ENCODE measurements around the gene PXK.
"Not testable (repeated sequence)": the region's sequence is repeated elsewhere in the genome, so short reads cannot be mapped to it uniquely, and the experiment has no call there.

Gene PXK

DNA sequence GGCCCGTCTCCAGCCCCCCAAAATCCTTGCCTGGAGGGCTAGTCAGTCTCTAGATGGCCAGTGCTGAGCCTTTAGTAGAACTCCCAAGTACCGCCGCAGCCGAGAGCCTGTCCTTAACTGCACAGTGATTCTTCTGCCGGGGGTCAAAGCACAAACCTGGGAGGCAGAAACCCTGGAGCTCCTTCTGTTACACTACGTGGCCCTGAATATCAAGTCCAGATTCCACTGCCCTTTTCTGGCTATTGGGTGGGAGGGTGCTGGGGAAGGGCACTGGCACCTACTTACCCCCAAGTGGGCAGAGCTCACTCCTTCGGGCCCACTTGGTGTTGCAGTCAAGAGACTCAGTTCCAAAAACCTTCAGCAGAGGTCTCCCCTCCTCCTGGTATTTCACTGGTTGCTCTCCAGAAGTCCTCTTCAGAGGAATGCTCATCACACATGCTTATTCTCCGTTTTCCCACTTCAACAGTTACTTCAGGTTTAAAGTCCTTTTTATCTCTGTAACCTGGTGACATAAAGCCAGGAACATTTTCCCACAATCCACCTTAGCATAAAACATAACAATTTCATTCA is 90.1 kb downstream of the PXK start:
- DNase-seq, result no peak

DNA sequence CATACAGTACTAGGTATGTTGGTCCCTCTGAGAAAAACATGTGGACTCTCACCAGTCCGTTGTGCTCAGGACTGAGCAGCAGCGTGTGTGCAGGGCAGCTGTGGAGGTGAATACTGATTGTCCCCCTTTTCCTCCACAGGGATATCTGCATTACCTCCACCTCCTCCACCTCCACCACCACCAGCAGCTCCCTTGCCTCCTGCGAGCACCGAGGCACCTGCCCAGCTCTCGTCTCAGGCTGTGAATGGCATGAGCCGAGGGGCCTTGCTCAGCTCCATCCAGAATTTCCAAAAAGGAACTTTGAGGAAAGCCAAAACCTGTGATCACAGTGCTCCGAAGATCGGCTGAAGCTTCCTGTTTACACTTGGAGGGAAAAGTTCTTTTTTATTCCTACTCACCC is 91.9 kb downstream of the PXK start:
- no peak for DNase-seq

DNA sequence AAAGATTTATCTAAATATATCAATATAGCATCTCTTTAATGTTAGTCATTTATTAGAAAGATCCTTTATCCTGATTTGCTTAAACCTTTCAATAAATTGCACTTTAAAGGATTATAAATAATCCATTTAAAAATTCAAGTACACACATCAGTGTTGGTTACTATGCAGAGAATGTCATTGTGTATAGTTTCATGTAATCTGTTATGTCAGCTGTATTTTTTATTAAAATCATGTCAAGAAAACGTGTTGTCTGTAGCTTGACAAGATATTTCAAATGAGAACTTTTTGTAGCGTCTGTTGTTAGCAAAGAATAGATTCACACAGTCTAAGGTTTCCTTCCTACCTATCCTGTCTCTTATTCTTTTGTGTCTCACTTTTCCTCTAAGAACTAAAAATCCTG is 93.1 kb downstream of the PXK start:
- no peak for DNase-seq

DNA sequence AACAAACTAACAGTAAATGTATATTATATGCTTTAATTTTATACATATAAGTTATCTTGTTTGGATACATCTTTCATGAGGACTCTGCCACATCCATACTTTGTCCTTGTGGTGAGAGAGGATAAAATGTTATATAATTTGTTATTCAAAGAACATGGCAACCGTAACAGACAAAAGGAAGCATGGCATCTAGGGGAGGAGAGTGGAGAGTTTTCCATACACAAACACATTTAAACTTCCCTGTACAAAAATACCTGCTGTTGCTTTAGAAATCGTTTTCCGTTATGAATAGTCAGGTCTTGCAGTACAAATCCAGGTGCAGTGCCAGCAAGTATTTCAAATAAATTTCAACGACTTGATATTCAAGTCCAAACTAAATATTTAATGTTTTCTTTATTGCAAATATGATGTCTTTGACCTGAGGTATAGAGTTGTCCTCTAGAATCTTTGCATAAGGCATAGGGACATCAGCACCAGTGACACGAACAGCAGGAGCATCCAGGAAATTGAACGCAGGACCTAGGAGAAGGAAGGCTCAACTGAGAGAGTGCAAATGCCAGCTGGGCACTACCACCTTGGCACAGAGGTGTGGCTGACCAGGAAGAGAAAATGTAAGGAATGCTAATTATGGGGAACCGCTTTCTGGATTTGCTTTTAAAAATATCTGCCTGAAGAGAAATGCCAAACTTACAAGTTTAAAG is 95.1 kb downstream of the PXK start:
- no peak for DNase-seq

DNA sequence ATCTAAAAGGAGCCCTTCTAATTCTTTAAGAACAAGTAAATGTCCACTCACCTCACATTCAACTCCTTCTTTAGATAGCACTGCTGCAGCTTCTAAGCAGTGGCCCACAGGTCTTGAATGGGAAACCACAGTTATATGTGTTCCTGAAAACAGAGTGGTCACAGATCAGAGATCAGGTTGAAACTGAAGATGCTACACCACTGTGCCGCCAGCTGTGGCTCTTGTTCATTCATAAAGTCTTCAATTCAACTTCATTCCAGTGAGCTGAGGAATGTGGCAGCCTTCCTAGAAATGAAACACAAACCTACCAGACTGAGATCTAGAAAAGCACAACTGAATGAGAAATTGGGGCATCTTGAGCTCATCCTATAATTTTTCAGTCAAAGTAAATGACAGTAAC is 97.0 kb downstream of the PXK start:
- DNase-seq, result no peak

DNA sequence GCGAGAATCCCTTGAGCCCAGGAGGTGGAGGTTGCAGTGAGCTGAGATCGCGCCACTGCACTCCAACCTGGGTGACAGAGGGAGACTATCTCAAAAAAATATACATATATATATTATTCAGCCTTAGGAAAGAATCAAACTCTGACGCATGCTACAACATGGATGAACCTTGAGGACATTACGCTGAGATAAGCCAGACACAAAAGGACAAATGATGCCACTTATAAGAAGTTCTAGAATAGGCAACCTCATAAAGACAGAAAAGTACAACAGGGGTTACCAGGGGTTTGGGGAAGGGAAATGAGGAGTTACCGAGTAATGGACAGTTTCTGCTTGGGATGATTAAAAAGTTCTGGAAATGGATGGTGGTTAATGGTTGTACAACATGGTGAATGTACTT is 100.2 kb downstream of the PXK start:
- no peak for DNase-seq

DNA sequence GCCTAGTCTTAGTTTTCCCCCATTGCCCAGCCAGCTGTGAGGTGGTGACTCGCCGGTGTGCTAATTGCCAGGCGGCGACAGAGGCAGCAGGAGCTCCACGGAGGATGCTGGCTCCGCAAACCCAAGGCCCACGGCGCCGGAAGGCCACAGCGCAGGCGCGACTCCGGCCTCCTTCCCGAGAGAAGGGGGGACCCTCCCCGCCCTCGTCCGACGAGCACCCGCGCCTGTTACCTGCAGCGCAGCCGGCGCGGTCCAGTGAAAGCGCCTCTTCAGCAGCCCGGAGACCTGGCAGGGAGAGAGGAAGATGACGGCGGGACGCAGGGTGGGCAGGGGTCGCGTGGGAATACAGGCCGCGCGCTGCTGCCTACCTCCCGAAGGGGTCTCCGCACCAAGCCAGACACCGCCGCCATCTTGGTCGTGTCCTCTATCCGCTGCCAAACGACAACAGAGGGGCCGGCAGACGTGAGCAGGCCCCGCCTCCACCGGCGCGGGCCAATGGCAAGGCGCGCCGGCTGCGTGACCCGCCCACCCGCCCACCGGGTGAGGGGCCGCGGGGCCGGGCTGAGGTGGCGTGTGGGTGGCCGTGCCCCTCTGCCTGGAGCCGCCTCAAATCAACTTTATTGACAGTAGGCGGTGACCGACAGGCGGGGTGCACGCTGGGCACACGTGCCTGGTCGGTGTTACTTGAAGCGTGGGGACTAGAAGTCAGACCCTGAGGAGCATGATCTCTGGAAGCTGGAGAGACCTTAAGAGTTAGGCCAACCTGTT is 100.9 kb downstream of the PXK start, which contains the start of gene PDHB:
PDHB (minus strand) TSS at position 433 of the 768 bp plus-strand sequence; CDS start at position 410, 23 bp downstream.
- DNase-seq, result peak; percentile 80 to 85 (median 84)

DNA sequence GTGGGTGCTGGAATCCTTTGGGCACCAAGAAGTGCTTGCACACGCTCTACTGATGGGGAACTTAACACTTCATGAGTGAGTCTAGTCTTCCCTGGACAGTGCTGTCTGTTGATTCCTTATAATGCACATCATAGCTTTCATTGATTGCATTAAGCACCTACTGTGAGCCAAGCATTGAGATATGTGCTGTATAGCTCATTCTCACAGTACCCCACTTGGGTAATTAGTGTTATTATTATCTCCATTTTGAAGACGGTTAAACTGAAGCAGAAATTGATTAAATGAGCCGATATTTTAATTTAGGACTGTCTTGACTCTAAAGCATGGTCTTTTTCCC is 101.4 kb downstream of the PXK start:
- DNase-seq, result no peak

DNA sequence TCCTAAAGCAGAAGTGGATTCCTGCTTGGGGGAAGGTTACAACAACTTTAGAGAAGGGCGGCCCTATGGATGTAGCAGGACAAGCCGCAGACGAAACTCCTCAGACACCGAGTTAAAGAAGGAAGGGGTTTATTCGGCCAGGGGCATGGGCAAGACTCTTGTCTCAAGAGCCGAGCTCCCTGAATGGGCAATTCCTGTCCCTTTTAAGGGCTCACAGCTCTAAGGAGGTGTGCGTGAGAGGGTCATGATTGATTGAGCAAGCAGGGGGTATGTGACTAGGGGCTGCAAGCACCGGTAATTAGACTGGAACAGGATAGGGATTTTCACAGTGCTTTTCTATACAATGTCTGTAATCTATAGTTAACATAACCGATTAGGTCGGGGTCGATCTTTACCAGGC is 101.8 kb downstream of the PXK start:
- DNase-seq, result no peak

DNA sequence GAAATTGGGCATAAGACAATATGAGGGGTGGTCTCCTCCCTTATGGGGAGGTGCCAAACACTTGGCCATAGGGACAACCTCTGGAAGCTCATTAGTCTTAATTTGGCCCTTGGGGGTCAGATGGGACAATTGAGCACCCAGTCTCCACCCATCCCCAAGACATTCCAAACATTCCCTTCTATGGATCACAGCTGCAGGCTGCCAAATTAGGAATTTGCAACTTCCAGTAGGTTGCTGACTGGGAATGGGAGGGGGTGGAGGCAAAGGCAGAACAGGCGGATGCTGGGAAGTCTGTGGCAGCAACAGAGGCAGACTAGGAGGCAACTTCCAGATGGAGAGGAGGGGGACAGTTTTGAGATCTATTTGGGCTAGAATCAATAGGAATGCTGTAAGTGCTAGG is 102.3 kb downstream of the PXK start:
- no peak for DNase-seq

DNA sequence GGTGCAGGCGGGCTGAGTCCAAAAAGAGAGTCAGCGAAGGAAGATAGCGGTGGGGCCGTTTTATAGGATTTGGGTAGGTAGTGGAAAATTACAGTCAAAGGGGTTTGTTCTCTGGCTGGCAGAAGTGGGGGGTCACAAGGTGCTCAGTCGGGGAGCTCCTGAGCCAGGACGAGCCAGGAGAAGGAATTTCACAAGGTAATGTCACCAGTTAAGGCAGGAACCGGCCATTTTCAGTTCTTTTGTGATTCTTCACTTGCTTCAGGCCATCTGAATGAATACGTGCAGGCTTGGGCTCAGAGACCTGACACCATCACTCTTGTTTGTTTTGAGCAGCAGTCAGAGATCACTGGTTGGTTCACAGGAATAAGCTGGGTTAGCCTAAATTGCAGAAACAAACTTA is 104.6 kb downstream of the PXK start:
- not testable (repeated sequence) for DNase-seq

DNA sequence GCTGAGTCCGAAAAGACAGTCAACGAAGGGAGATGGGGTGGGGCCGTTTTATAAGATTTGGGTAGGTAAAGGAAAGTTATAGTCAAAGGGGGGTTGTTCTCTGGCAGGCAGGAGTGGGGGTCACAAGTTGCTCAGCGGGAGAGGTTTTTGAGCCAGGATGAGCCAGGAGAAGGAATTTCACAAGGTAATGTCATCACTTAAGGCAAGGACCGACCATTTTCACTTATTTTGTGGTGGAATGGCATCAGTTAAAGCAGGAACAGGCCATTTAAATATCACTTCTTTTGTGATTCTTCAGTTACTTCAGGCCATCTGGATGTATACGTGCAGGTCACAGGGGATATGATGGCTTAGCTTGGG is 108.3 kb downstream of the PXK start:
- not testable (repeated sequence) for DNase-seq

DNA sequence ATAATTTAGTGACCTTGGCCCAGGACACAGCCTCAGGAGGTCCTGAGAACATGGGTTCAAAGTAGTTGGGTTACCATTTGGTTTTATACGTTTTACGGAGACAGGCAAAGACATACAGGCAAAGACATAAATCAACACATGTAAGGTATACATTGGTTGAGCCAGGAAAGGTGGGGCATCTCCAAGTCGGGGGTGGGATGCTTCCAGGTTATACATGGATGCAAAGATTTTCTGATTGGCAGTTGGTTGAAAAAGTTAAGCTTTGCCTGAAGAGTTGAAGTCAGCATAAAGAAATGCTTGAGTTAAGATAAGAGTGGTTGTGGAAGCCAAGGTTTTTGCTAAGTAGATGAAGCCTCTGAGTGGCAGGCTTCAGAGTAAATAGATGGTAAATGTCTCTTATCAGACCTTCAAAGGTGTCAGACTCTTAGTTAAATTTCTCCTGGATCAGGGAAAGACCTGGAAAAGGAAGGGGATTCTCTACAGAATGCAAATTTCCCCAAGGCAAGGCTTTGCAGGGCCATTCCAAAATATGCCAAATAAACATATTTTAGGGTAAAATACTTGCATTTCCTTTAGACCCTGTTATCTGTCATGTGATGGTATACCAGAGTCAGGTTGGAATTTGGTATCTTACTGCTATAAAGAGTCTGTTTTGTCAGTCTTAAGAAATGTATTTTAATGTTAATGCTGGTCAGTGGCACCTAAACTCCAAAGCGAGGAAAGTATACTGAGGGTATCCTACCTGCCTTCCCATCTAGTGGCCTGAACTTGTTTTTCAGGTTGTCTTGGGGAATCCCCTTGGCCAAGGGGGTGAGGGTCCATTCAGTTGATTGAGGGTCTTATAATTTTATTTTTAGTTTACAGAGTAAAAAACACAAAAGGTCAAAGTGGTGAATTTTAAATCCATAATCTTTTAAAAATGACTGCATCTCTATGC is 109.1 kb downstream of the PXK start:
- no peak for DNase-seq

DNA sequence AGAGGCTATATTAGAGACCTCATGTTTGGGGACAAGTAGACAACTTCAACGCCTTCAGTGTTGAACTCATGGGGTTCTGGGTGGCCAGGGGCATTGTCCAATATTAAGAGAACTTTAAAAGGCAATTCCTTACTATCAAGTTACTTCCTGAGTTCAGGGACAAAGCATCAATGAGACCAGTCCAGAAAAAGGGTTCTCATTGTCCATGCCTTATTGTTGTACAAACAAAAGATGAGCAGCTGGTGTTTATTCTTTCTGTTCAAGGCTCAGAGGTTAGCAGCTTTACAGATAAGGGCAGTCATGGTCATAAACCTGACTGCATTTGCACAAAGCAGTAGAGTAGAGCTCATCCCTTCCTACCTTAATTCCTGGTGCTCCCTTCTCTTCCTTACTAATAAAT is 119.5 kb downstream of the PXK start:
- no peak for DNase-seq

DNA sequence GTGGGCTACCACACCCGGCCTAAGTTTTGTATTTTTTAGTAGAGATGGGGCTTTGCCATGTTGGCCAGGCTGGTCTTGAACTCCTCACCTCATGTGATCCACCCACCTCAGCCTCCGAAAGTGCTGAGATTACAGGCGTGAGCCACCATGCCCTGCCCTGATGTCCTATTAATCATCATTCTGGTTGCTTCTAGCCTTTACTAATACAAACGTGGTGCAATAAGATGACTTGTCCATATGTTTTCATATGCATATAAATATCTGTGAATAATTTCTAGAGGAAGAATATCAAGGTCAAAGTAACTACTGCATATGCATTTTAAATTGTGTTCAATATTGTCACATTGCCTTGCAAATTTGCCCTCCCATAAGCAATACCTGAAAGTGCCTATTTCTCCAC is 126.5 kb downstream of the PXK start:
- DNase-seq, result no peak

DNA sequence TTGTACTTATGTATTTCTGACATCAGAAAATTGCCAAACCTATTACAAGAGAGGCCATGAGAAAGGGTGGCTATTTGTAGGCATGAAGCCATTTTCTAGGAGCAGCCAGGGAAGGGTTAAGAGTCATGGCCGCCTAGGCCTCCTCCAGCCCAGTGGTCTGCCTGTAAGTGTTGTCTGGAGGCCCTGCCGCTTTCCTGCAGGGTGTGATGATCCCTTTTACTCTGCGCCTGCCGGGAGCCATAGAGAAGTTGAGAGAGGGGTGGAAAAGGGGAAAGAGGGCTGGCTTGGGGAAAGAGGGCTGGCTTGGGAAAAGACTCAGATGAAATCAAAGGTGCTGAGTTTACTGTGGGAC is 130.1 kb downstream of the PXK start:
- DNase-seq, result no peak

DNA sequence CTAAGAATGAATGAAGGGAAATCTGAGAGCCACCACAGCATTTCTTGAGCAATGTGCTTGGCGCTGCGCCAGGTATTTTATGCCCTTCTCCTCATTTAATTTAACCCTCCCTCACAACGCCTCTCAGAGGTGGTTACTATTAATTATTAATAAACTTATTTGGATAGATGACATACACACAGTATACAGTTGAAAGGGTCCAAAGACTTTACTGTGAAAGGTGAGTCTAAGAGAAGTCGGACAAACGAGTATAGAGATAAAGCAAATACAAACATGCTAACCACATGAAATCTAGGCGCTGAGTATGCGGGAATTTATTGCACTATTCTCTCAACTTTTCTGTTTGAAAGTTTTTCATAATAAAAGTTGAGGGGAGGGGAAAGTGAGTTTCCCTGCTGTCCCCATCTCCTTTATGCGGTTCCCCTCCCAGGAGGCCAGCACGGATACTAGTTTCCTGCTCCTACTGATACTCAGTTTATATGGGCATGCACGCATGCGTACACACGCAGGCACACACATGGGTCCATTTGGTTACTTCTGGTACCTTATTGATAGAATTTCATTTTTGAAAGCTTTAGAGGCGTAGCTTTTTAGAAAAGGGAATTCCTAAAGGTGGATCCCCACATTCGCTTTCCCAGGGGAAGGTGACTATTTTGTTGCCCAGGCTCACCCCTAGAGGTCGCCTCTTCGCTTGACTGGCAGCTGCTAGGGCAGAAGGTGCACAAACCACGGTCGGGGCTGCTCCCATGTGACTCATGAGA is 130.7 kb downstream of the PXK start:
- peak; percentile 17 to 61 (median 44) for DNase-seq

DNA sequence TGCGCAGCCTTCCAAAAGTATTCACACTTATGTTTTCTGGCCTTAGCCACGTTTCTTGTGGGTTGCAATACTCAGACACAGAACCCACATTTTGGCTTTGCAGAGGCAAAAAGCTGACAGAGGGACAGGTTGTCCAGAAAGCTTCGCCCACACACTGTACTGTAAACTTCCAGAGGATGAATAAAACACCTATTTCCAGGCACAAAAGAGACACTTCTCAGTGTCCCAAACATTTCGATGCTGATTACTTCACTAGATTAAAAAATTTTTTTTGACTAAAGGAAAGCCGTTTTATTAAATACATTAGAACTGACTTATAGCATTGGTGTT is 131.2 kb downstream of the PXK start:
- DNase-seq, result no peak

DNA sequence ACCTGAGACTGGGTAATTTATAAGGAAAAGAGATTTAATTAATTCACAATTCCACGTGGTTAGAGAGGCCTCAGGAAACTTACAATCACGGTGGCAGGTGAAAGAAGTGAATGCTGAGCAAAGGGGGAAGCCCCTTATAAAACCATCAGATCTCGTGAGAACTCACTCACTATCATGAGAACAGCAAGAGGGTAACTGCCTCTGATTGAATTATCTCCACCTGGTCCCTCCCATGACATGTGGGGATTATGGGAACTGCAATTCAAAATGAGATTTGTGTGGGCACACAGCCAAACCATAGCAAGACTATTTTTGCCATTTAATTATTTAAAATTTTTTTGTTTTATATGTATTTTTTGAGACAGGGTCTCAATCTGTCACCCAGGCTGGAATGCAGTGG is 132.2 kb downstream of the PXK start:
- DNase-seq, result no peak

DNA sequence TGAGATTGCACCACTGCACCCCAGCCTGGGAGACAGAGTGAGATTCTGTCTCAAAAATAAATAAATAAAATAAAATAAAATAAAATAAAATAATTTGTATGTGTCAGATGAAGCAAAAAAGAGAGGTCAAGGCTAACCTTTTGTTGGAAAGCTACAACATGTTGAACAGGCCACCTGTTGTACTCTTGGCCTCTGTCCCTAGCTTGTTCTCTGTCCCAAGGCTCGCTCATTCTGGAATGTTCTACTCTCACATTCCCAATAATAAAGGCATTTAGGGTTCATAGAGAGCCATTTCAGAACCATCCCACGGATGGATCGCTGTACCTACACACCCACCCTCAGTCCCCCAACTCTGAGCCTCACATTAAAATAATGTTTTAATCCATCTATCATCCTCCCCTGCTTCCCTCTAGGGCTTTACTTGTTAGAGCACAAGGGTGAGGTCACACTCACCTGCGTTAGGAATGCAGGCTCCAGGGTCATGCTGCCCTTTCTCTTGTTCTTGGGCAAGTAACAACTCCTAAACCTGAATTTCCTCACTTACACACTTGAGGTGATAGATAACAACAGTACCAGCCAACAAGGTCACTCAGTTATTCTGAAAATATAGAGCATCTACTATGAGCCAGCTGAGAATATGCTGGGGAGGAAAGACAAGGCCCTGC is 134.3 kb downstream of the PXK start:
- DNase-seq, result no peak

DNA sequence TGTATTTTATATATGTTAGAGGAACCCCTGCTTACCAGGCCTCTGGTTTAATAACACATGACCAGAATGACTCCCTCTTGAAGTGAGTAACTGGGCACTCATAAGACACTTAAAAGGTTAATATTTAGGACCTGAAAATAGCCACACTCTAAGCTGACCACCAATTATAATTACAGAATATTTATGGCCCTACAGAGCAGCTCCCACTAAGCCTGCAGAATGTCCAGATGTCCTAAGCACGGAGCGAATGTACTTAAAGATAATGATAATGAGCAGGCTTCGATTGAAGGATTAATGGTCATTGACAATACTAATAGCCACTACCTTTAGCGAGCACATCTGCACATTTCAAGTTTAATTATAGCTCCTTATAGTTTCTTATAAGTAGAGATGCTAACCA is 136.4 kb downstream of the PXK start:
- no peak for DNase-seq

DNA sequence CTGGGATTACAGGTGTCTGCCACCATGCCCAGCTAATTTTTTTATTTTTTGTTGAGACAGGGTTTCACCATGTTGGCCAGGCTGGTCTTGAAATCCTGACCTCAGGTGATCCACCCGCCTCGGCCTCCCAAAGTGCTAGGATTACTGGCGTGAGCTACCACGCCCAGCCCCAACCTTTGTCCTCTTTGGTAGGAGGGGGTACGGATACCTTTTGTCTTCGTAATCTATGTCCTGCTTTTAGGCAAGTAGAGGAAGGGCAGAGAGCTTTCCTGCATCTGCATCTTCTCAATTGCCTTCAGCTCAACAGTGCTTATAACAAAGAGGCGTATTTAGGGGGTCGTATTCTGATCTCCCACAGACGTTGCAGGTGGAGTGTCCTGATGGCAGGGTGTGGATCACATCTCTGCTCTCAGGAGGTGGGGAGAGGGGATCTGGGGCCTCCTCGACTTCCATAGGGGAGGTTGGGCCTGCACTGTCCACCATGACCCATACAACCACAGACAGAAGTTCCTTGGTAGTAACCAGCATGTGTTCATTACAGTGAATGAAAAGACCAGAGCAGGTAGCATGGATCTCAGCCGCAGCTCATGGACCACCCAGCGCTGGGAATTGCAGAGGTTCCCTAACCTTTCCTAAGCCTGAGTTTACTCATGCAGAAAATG is 137.8 kb downstream of the PXK start:
- no peak for DNase-seq

All from activated naive CD4-positive, alpha-beta T cell (primary cell).